Measurements from ENCODE around the gene TNRC6C.

Gene TNRC6C

GRCh38 chr17:78125138-78125913, 166.8 kb downstream of the TNRC6C start:
- DNase-seq (ENCODE audit: low read depth) = no peak

GRCh38 chr17:78125976-78126894, 167.7 kb downstream of the TNRC6C start:
- no peak for DNase-seq (ENCODE audit: low read depth)

GRCh38 chr17:78126895-78127238, 168.4 kb downstream of the TNRC6C start:
- DNase-seq (ENCODE audit: low read depth) = no peak

DNA sequence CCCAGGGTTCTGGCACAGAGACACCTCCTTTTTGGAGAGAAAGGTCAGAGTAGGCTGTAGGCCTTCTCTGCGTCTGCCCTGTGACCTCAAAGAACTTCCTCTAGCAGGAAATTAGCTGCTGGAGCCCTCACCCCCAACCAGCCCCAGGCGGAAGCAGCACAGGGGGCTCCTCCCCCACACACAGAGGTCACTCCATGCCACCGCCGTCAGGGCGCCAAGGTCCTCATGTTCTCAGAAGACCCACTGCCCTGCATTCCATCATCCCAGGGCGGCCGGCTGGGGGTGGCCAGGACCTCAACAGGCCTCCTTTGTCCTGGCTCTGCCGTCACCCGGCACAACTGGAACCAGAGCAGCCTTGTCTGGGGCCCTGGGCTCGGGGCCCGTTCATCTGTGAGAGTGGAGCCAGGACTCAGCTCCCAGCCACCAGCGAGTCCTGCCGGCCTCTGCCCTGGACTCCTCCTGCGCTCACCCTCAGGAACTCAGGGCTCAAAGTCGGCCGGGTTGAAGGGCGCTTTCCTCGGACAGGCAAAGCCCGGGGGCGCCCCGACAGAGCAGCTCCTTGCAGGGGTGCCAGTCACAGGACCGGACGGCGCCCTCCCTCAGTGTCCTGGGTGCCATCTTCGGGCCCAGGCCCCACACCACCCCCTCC, 168.9 kb downstream of the TNRC6C start:
- DNase-seq (ENCODE audit: low read depth) = no peak

DNA sequence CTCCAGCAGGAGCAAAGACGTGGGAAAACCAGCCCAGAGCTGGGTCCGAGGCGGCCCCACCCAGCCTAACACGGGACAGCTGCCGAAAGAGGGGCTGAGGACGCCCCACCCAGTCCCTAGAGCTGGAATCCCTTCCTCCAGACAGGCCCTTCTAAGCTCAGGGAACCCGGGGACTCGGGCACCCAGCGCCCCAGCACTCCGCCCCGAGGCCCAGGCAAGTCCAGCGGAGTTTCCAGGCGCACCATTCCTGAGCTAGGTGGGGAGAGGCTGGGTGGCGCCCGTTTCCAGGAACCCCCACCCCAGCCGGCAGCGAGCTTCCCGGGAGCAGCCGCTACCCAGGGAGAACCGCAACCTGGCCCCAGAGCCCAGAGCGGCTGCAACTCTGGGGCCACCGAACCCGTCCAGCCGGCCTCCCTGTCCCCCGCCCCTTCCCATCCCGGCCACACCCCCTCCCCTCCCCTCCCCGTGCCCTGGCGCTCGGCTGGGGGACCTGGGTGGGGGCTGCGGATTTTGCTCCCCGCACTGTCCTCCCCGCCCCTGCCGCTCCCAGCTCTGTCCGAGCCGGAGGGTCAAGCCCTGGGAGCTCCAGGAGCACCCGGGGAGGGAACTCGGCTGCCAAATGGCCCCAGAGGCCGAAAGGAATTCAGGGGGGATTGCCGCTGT, 169.5 kb downstream of the TNRC6C start:
- no peak for DNase-seq (ENCODE audit: low read depth)

DNA sequence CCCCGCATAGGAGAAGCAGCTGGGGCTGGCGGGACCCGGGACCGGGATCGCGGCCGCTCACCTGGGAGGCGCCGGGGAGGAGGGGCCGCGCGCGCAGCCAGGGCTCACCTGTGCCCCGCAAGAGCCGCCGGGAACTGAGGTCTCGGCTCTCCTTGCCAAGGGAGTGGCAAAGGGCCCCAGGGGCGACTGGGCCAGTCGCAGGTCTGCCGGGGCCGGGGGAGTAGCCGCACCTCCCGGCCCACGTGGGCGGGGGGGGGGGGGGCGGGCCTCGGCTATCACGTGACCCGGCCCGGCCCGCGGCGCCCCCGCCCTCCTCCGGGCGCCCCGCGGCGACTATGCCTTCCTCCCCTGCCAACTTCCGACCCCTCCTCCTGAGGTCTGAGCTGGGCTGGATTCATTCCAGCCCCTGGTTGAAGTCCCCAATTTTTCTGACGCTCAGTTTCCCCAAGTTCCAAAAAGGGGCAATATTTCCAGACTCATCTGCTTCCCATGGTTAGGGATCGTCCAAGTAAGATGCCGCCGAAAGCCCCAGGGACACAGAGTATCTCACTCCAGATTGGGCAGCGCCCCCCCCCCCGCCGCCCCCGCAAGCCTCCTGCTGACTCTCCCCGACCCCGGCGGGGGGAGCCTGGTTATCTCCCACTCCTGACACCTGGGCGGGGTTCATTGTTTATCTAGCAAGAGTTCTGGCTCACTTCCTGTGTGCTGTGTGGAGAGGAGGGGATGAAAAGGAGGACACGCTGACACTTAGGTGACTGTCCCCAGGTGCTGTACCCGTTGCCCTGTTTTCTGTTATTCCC, 170.2 kb downstream of the TNRC6C start, which contains the start of gene TMC6:
Gene TMC6 (minus strand): TSS at position 205 of the 800 bp plus-strand sequence. CDS start 1,923 bp downstream, outside the sequence.
- DNase-seq (ENCODE audit: low read depth) = no peak

GRCh38 chr17:78129351-78130089, 171.0 kb downstream of the TNRC6C start:
- DNase-seq (ENCODE audit: low read depth) = no peak

GRCh38 chr17:78130090-78130436, 171.6 kb downstream of the TNRC6C start:
- no peak for DNase-seq (ENCODE audit: low read depth)

DNA sequence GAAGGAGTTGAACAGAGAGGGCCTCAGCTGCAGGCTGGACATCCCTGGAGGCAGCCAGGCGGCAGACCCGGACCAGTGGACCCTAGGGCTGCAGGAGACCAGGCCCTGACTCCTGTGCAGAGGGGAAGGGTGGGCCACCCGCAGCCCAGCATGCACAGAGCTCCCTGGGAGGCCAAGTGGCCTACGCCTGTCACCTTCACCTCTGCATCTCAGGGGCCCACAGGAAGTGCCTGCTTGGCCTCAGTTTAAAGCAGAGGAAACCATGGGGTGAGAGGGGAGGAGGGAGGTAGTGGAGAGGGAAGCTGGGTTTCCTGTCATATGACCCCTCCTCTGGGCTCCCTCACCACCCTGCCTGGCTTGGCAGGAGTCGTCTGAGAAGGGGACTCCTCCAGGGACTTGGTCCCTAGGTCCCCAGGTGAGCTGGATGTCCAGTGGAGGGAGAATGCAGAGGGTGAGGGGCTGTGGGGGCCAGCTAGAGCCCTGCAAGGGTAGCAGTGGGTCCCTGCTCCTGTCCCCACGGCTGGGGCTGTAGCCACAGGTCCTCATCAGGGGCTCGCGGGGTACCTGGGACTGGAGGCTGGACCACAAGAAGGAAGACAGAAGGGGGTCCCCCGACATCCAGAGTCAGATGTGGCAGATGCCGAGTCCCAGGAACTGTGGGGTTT, 172.1 kb downstream of the TNRC6C start, which contains the start of gene TMC8:
Gene TMC8 (plus strand): TSS at position 335 of the 665 bp plus-strand sequence. CDS start 818 bp downstream, outside the sequence.
- no peak for DNase-seq (ENCODE audit: low read depth)

DNA sequence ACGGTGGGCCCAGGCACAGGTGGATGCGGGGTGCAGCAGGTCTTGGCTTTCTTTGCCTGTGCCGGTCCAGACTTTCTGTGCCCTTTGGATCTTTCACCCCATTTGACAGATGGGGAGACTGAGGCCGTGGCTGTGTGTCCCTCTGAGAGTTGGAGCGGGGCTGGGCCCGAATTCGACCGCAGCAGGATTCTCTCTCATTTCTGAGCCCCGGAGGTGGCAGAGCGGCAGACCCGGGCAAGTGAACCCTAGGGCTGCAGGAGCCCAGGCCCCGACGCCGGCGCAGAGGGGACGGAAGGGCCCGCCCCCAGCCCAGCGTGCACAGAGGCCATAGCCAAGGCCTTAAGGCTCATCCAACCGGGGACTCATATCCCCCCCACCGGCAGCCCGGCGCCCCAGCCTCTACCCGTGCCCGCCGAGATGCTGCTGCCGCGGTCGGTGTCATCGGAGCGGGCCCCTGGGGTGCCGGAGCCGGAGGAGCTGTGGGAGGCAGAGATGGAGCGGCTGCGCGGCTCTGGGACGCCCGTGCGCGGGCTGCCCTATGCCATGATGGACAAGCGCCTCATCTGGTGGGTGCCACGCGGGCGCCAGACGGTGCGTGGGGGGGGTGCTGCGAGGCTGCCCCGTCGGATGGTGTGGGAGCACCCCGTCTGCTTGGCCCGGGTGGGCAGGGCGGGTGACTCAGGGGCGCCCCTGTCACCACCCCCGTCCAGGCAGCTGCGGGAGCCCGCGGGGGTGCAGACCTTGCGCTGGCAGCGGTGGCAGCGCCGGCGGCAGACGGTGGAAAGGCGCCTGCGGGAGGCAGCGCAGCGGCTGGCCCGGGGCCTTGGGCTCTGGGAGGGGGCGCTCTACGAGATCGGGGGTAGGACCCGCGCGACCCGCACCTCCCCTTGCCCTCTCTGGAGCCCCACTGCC, 172.9 kb downstream of the TNRC6C start:
- no peak for DNase-seq (ENCODE audit: low read depth)

DNA sequence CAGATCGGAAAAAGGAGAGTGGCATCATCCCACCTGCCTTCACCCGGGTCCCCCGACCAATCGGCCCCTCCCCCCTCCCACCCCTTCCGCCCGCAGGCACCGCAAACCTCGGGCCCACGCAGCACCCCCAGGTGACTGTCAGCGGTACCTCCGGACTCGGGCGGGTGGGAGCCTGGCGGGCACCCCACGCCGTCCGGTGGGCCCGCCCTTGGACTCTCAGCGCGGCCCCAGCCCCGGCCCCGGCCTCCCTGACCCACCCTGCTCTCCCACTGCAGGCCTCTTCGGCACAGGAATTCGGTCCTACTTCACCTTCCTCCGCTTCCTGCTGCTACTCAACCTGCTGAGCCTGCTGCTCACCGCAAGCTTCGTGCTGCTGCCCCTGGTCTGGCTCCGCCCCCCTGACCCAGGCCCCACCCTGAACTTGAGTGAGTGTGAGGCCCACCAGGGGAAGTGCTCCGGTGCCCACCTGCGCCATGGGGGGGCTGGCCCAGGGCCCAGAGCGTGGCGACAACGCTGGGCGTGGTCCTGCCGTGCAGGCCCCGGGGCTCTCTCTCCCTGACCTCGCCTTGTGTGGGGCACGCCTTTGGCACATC, 173.7 kb downstream of the TNRC6C start:
- DNase-seq (ENCODE audit: low read depth) = no peak

- no peak for DNase-seq (ENCODE audit: low read depth)
These were observed 174.3 kb downstream of the TNRC6C start for GRCh38 chr17:78132767-78133178.

DNA sequence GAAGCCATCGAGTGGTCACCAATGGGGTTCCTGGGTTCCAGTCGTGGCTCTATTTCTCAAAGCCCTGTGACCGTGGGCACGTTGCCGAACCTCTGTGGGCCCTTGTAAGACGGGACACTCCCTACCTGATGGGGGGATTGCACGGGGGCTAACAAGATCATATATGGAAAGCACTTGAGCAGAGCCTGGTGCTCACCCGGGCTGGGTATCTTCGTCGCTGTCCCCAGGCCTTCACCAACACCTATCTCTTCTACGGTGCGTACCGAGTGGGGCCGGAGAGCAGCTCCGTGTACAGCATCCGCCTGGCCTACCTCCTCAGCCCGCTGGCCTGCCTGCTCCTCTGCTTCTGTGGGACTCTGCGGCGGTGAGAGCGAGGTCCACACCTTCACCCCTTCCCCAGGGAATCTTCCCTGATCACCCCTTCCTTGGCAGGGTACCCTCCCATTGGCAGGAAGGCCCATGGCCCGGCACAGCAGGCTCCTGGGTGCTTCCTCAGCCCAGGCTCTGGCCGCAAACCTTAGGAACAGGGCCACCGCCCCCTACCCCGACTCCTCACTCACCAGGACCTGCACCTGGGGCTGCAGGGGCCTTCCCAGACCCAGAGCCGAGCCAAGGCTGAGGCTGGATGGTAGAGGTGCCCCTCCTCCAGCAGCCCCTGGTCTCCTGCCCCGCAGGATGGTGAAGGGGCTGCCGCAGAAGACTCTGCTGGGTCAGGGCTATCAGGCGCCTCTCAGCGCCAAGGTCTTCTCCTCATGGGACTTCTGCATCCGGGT, 174.9 kb downstream of the TNRC6C start:
- DNase-seq (ENCODE audit: low read depth) = no peak

DNA sequence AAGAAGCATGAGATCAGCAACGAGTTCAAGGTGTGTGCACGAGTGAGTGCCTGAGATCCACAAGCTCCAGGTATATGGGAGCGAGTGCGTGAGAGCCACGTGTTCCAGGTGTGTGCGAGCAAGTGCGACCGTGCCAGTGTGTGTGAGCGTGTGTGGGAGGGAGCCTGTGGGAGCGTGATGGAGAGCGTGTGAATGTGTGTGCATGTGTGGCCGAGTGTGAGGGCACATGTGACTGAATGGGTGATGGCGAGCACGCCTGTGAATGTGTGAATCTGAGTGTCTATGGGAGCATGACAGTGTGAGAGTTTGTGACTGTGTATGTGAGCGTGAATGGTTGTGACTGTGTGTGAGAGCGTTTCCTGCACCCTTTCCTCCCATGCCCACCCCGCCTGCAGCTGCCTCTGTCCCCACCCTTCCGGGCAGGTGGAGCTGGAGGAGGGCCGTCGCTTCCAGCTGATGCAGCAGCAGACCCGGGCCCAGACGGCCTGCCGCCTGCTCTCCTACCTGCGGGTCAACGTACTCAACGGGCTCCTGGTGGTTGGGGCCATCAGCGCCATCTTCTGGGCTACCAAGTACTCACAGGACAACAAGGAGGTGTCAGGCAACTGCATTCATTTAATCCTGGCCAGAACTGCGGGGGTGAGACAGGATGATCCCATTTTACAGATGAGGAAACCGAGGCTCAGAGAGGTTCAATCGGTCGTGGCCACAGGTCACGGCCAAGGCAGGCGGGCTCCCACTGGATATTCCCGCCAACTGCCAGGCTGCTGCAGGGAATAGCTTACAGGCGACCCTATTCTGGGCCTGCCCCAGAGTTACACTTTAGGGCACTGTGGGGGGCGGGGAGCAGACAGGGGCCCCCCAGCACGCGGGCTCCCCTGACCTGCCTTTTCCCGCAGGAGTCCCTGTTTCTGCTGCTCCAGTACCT, 175.7 kb downstream of the TNRC6C start:
- no peak for DNase-seq (ENCODE audit: low read depth)

DNA sequence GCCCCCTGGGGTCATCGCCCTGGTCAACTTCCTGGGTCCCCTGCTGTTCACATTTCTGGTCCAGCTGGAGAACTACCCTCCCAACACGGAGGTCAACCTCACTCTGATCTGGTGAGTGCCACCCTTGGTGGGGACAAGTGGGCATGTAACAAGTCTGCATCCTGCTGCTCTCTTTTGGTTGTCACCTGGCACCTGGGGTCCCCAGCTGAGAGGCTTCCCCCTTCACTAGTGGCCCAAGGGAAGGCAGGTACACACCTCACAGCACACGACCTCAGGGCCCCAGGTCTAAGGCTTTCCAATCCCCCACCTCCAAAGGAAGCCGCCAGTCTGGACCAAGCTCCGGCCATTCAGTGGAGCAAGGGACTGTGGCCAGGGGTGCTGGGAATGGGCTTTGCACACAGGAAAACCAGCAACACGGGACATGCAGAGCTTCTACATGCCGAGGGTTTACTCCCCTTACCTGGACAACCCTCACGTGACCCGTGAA, 176.4 kb downstream of the TNRC6C start:
- no peak for DNase-seq (ENCODE audit: low read depth)

DNA sequence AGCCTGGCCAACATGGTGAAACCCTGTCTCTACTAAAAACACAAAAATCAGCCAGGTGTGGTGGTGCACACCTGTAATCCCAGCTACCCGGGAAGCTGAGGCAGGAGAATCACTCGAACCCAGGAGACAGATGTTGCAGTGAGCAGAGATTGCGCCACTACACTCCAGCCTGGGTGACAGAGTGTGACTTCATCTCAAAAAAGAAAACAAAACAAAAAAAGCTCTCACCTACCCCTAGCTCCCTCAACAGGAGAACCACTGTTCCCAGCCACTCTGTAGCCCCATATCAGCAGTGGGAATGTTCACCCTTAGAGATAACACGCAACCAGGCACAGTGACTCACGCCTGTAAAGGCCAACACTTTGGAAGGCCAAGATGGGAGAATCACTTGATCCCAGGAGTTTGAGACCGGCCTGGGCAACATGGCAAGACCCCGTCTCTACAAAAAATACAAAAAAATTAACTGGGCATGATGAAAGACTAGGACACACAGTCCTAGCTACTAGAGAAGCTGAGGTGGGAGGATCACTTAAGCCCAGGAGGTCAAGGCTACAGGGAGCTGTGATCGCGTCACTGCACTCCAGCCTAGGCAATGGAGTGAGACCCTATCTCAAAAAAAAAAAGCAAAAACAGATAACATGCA, 177.5 kb downstream of the TNRC6C start:
- DNase-seq (ENCODE audit: low read depth) = no peak
